ENCODE measurements around the gene CLEC4G.

CLEC4G gene

DNA sequence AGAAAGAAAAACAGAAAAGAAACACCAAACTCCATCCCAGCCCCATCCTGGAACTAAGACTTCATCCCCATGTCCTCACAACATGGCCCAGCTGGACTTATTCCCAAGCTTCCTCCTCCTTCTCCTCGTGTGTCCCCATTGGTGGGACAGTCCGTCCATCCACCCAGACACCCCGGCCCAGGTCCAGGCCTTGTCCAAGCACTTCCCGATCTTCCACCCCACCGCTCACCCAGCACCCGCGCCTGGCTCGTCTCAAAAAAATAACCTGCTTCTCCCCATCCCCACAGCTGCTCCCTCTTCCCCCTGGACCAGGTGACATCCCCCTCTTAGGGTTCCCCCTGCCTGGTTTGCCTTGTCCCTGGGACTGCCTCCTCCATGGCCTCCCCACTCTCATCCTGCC lies 28.6 kb downstream of the CLEC4G start:
- Histone ChIP-seq H3K9ac (ENCODE audit: low read depth, low read length, poor library complexity, severe bottlenecking) (no peak overlapping the region), H3K27me3 (ENCODE audit: insufficient read depth, low read length, poor library complexity, severe bottlenecking) (no peaks in the 10 kb centered on the region), H3K4me1 (ENCODE audit: insufficient read depth, low read length, poor library complexity, severe bottlenecking) (no peaks in the 10 kb centered on the region), H4K20me1 (ENCODE audit: insufficient read depth, low read length, poor library complexity, severe bottlenecking) (no peaks in the 10 kb centered on the region), H2AFZ (ENCODE audit: low read length) (no peak overlapping the region), H3K4me2 (ENCODE audit: low read depth, low read length, poor library complexity, severe bottlenecking) (no peak overlapping the region), H3K9me3 (ENCODE audit: insufficient read depth, low read depth, low read length) (no peaks in the 10 kb centered on the region), H3K4me3 (ENCODE audit: low read length, poor library complexity, severe bottlenecking) (no peak overlapping the region), H3K79me2 (ENCODE audit: insufficient read depth, low read length) (no peaks in the 10 kb centered on the region), H3K36me3 (ENCODE audit: insufficient read depth, low read length) (no peaks in the 10 kb centered on the region), H3F3A (ENCODE audit: low read depth) (no peaks in the 10 kb centered on the region), H3K9me2 (replicated peaks; ENCODE audit: low read depth, low read length) (no peaks in the 10 kb centered on the region)
- TF ChIP-seq, protein P1, sequence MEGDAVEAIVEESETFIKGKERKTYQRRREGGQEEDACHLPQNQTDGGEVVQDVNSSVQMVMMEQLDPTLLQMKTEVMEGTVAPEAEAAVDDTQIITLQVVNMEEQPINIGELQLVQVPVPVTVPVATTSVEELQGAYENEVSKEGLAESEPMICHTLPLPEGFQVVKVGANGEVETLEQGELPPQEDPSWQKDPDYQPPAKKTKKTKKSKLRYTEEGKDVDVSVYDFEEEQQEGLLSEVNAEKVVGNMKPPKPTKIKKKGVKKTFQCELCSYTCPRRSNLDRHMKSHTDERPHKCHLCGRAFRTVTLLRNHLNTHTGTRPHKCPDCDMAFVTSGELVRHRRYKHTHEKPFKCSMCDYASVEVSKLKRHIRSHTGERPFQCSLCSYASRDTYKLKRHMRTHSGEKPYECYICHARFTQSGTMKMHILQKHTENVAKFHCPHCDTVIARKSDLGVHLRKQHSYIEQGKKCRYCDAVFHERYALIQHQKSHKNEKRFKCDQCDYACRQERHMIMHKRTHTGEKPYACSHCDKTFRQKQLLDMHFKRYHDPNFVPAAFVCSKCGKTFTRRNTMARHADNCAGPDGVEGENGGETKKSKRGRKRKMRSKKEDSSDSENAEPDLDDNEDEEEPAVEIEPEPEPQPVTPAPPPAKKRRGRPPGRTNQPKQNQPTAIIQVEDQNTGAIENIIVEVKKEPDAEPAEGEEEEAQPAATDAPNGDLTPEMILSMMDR (conservative IDR thresholded peaks at IDR 0.05; ENCODE audit: low read length), result no peak
- TF ChIP-seq EZH2phosphoT487 (IDR thresholded peaks at IDR 0.05; ENCODE audit: borderline replicate concordance), result no peak

DNA sequence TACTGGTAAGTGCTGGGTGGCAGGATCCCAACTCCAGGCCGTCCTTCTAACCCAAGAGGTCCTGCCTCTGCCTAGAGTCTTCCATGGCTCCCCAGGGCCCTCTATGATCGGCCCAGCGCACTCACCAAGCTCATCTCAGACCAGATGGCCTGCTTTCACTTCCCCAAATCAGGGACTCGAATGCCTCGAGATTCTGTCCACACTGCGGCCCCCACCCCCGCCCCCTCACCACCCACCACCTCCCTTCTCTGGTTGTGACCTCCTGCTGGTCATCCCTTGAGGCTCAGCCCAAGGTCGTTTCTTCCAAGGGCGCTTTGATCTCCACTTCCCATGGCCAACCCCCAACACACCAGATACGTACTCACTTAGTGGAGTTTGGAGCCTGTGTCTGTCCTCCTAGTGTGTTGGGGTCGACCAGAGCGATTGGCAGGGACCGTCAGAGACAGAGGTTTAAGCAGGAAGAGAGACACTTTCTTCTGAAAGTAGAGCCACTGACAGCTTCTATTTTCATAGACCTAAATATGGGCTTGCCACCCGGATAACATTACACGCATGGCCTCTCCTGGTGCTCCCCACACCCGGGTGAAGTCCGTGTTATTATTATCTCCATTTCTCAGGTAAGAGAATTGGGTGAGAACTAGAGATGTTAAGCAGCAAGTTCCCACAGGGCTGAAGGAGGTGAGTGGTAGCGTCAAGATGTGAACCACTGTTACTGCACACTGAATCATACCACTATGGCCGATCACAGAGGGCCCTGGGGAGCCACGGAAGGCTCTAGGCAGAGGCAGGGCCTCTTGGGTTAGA lies 30.1 kb downstream of the CLEC4G start, which contains the start of gene FCER2:
Gene FCER2 (minus strand): TSS at position 478 of the 804 bp plus-strand sequence. CDS start 2,371 bp downstream, outside the sequence.
- Histone ChIP-seq H3K9me3 (ENCODE audit: insufficient read depth, low read depth, low read length) (no peaks in the 10 kb centered on the region), H3K4me2 (ENCODE audit: low read depth, low read length, poor library complexity, severe bottlenecking) (no peak within 1 kb of the TSS), H2AFZ (ENCODE audit: low read length) (no peak within 1 kb of the TSS), H3K4me3 (ENCODE audit: low read length, poor library complexity, severe bottlenecking) (no peak within 1 kb of the TSS), H3K27me3 (ENCODE audit: insufficient read depth, low read length, poor library complexity, severe bottlenecking) (no peaks in the 10 kb centered on the region), H3K9ac (ENCODE audit: low read depth, low read length, poor library complexity, severe bottlenecking) (no peak within 1 kb of the TSS), H4K20me1 (ENCODE audit: insufficient read depth, low read length, poor library complexity, severe bottlenecking) (no peaks in the 10 kb centered on the region), H3F3A (ENCODE audit: low read depth) (no peaks in the 10 kb centered on the region), H3K9me2 (replicated peaks; ENCODE audit: low read depth, low read length) (no peaks in the 10 kb centered on the region), H3K4me1 (ENCODE audit: insufficient read depth, low read length, poor library complexity, severe bottlenecking) (no peaks in the 10 kb centered on the region), H3K36me3 (ENCODE audit: insufficient read depth, low read length) (no peaks in the 10 kb centered on the region), H3K79me2 (ENCODE audit: insufficient read depth, low read length) (no peaks in the 10 kb centered on the region)
- no peak for TF ChIP-seq EZH2phosphoT487 (IDR thresholded peaks at IDR 0.05; ENCODE audit: borderline replicate concordance)
- TF ChIP-seq, protein P1 (conservative IDR thresholded peaks at IDR 0.05; ENCODE audit: low read length), result no peak

DNA sequence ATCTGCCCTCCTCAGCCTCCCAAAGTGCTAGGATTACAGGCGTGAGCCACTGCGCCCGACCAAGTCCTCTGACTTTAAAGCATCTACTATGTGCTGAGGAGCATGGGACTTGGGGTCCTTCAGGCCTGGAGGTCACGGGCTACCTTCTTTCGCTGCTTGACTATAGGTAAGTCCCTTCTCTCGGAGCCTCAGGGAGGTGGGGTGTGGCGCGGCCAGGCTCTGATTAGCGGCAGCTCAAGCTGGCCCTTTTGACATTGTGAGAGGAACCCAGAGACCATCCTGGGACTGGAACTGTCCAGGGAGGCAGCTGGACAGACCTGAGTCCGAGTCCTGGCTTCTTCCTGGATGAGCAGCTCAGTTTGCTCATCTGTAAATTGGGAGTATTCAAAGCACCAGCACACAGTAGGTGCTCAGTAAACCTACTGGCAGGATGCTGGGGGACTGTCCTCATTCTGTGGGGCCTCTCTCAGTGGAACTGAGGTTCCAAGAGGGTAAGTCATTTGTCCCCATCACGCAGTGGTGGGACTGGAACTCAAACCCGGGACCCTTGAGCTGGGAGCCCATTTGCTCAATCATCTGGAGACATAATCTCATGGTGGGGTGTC lies 30.8 kb downstream of the CLEC4G start:
- H4K20me1 ChIP-seq (ENCODE audit: insufficient read depth, low read length, poor library complexity, severe bottlenecking), result no peaks in the 10 kb centered on the region
- TF ChIP-seq, protein P1 (conservative IDR thresholded peaks at IDR 0.05; ENCODE audit: low read length), result no peak
- TF ChIP-seq EZH2phosphoT487 (IDR thresholded peaks at IDR 0.05; ENCODE audit: borderline replicate concordance), result no peak
- no peaks in the 10 kb centered on the region for H3F3A ChIP-seq (ENCODE audit: low read depth)
- no peaks in the 10 kb centered on the region for H3K9me2 ChIP-seq (replicated peaks; ENCODE audit: low read depth, low read length)
- H3K4me1 ChIP-seq (ENCODE audit: insufficient read depth, low read length, poor library complexity, severe bottlenecking), result no peaks in the 10 kb centered on the region
- H3K4me3 ChIP-seq (ENCODE audit: low read length, poor library complexity, severe bottlenecking), result no peak overlapping the region
- no peaks in the 10 kb centered on the region for H3K27me3 ChIP-seq (ENCODE audit: insufficient read depth, low read length, poor library complexity, severe bottlenecking)
- H3K79me2 ChIP-seq (ENCODE audit: insufficient read depth, low read length), result no peaks in the 10 kb centered on the region
- no peaks in the 10 kb centered on the region for H3K9me3 ChIP-seq (ENCODE audit: insufficient read depth, low read depth, low read length)
- H3K9ac ChIP-seq (ENCODE audit: low read depth, low read length, poor library complexity, severe bottlenecking), result no peak overlapping the region
- H3K36me3 ChIP-seq (ENCODE audit: insufficient read depth, low read length), result no peaks in the 10 kb centered on the region
- H3K4me2 ChIP-seq (ENCODE audit: low read depth, low read length, poor library complexity, severe bottlenecking), result no peak overlapping the region
- no peak overlapping the region for H2AFZ ChIP-seq (ENCODE audit: low read length)
